GM12878 (cell line): ENCODE results near the gene SP3. TPM values are rescaled to one million over a fixed set of nuclear protein-coding genes. Genes with fewer than 3 reads are reported as not detected.
A peak's percentile ranks its signal among the peaks of the same experiment; 100 is the strongest.

Experiments used
- ATAC-seq: fragments of 200-7000 bp; cut with Tn5 transposase; 3 replicates; pipeline ENCODE4 v1.9.1; 2020; ENCODE audit warnings: mild to moderate bottlenecking, moderate library complexity
- BruUV-seq: library from RNA; stranded (reverse); fragments of 400-500 nt; replicated peaks from 2 replicates; lab custom pipeline; 2021; lab: Mats Ljungman, UMichigan
- CTCF ChIA-PET: fragments of 300-600 bp; sonication (Branson Sonifier 250); formaldehyde crosslinking; extraction: SDS; loops from one replicate; lab custom pipeline; 2021; ENCODE audit warnings: inconsistent platforms; lab: Yijun Ruan, JAX
- POLR2A ChIA-PET: fragments of 350-600 bp; formaldehyde crosslinking; extraction: SDS; loops from one replicate; lab custom pipeline; 2021; ENCODE audit warnings: inconsistent platforms; lab: Charles Lee
- RAD21 ChIA-PET: fragments of 300-600 bp; sonication (Branson Sonifier 250); formaldehyde crosslinking; loops from one replicate; lab custom pipeline; 2023; ENCODE audit warnings: antibody characterized with exemption; ENCODE audit not compliant: unreplicated experiment; lab: Charles Lee
- SMC1A ChIA-PET: fragments of 300-600 bp; sonication (Branson Sonifier 250); formaldehyde crosslinking; loops from one replicate; lab custom pipeline; 2023; ENCODE audit not compliant: unreplicated experiment, uncharacterized antibody; lab: Charles Lee
- DNase-seq: peaks from one replicate; pipeline ENCODE4 v3.0.0-alpha.2; 2011; ENCODE audit warnings: low read depth, low spot score
- FAIRE-seq: peaks from 3 replicates; lab custom pipeline; 2011; peaks lifted over from hg19 to GRCh38; lab: Jason Lieb, UNC
- H2AFZ ChIP-seq: 2 replicates; pipeline ENCODE4 v1.6.0; 2011; ENCODE audit warnings: low read depth, low read length, control low read depth; ENCODE audit not compliant: control insufficient read depth
- H3K27ac ChIP-seq: 2 replicates; pipeline ENCODE4 v1.5.1; 2011; ENCODE audit warnings: control low read depth; ENCODE audit not compliant: control insufficient read depth, insufficient read depth
- H3K27me3 ChIP-seq, 2 experiments: replicated peaks in 1 of 2; 2 replicates each; pipeline versions ENCODE4 v1.6.0 to v1.6.1; 2011; ENCODE audit warnings: low read length in 1 of 2; ENCODE audit not compliant: control insufficient read depth in 2 of 2, insufficient read depth in 2 of 2
- H3K36me3 ChIP-seq, 2 experiments: 2 replicates each; pipeline ENCODE4 v1.5.1; 2011; ENCODE audit warnings: low read length in 1 of 2; ENCODE audit not compliant: control insufficient read depth in 2 of 2, insufficient read depth in 2 of 2
- H3K4me1 ChIP-seq: 2 replicates; pipeline ENCODE4 v1.6.1; 2011; ENCODE audit warnings: mild to moderate bottlenecking, low read length, moderate library complexity, mixed read lengths; ENCODE audit not compliant: control insufficient read depth, insufficient read depth
- H3K4me2 ChIP-seq: 2 replicates; pipeline ENCODE4 v1.6.0; 2011; ENCODE audit warnings: control low read depth; ENCODE audit not compliant: control insufficient read depth, insufficient read depth
- H3K4me3 ChIP-seq: fragments of 200-600 bp; sonication (generic); 2 replicates; pipeline ENCODE4 v1.5.1; 2016
- H3K79me2 ChIP-seq: 2 replicates; pipeline ENCODE4 v1.6.0; 2011; ENCODE audit warnings: low read length; ENCODE audit not compliant: control insufficient read depth, insufficient read depth
- H3K9ac ChIP-seq: 2 replicates; pipeline ENCODE4 v1.8.0; 2011; ENCODE audit warnings: low read length, control low read depth, mixed read lengths; ENCODE audit not compliant: control insufficient read depth, insufficient read depth
- H3K9me3 ChIP-seq: replicated peaks from 3 replicates; pipeline ENCODE4 v1.5.1; 2011; ENCODE audit warnings: mild to moderate bottlenecking, low read length; ENCODE audit not compliant: control insufficient read depth, insufficient read depth
- H4K20me1 ChIP-seq: 2 replicates; pipeline ENCODE4 v1.6.0; 2011; ENCODE audit not compliant: control insufficient read depth, insufficient read depth
- KAT2A ChIP-seq: conservative IDR thresholded peaks from 2 replicates; pipeline ENCODE4 v1.6.1; 2011; ENCODE audit warnings: low read depth, low read length; ENCODE audit not compliant: control insufficient read depth
- MEF2A ChIP-seq: IDR thresholded peaks from 2 replicates; pipeline ENCODE4 v1.6.1; 2011; ENCODE audit warnings: low read depth, mild to moderate bottlenecking, low read length, moderate library complexity; ENCODE audit not compliant: insufficient read depth
- MLLT1 ChIP-seq: fragments of 450-650 bp; IDR thresholded peaks from 2 replicates; pipeline ENCODE4 v1.6.1; 2016; ENCODE audit warnings: mild to moderate bottlenecking
- NR2C2 ChIP-seq: IDR thresholded peaks from 2 replicates; pipeline ENCODE4 v1.6.1; 2011; ENCODE audit warnings: borderline replicate concordance, low read depth; ENCODE audit not compliant: control insufficient read depth, insufficient read length
- RCOR1 ChIP-seq: conservative IDR thresholded peaks from 2 replicates; pipeline ENCODE4 v1.6.1; 2012; ENCODE audit warnings: low read depth, low read length, improper control_type of control experiment
- SKIL ChIP-seq: fragments of 450-650 bp; IDR thresholded peaks from 2 replicates; pipeline ENCODE4 v1.6.1; 2017; ENCODE audit warnings: mild to moderate bottlenecking, low read depth, inconsistent platforms; ENCODE audit not compliant: poor library complexity, severe bottlenecking
- STAT3 ChIP-seq: IDR thresholded peaks from 2 replicates; pipeline ENCODE4 v1.6.1; 2011; ENCODE audit warnings: low read depth, low read length, improper control_type of control experiment
- SUZ12 ChIP-seq: fragments of 200-600 bp; sonication (generic); IDR thresholded peaks from one replicate; pipeline ENCODE4 v1.6.1; 2018; ENCODE audit warnings: antibody characterized with exemption, mild to moderate bottlenecking; ENCODE audit not compliant: unreplicated experiment
- TARDBP ChIP-seq: IDR thresholded peaks from 2 replicates; pipeline ENCODE4 v1.6.1; 2016; ENCODE audit warnings: borderline replicate concordance
- TCF12 ChIP-seq: IDR thresholded peaks from 2 replicates; pipeline ENCODE4 v1.6.1; 2011; ENCODE audit warnings: low read depth, mild to moderate bottlenecking, low read length
- WGBS: methylation state at CpG from one replicate; pipeline ENCODE4 v1.1.6; 2016; ENCODE audit warnings: low lambda C conversion rate; ENCODE audit not compliant: insufficient replicate concordance, insufficient coverage; ENCODE audit errors: missing lambda C conversion rate; 5-methylcytosine and 5-hydroxymethylcytosine counted together
- in situ Hi-C: fragments of 300-500 bp; cut with MboI; formaldehyde crosslinking; loops from 9 replicates; pipeline ENCODE4 v1.14.3; 2018; ENCODE audit warnings: mixed read lengths
- intact Hi-C: fragments of 100-400 bp; cut with micrococcal nuclease; formaldehyde crosslinking; loops from one replicate; pipeline ENCODE4 v1.14.2; 2022; ENCODE audit not compliant: unreplicated experiment
- polyA plus RNA-seq, 11 experiments: library from polyadenylated mRNA; depleted of rRNA in 4 of 11; unstranded in 6 of 11; stranded (reverse) in 5 of 11; fragments of >200 nt; fragmentation: Nextera tagmentation in 4 of 11; fragmentation: Illumina TruSeq in 1 of 11; extraction: Ambion mirVana in 4 of 11; extraction: Trizol in 1 of 11; gene quantifications; 1 replicate in 1 of 11; 2 replicates in 10 of 11; pipeline versions ENCODE4 v1.2.1 to v1.2.3, GENCODE V29; 2011 to 2016; ENCODE audit warnings: inconsistent platforms in 2 of 11, missing spikeins in 2 of 11, low read depth in 1 of 11
- total RNA-seq, 4 experiments: library from RNA; depleted of rRNA in 3 of 4; stranded (reverse); fragments of >200 nt in 3 of 4; fragmentation: Illumina TruSeq in 1 of 4; extraction: Trizol in 1 of 4; gene quantifications; 2 replicates each; pipeline versions ENCODE4 v1.2.1 to v1.2.3, GENCODE V29; 2013 to 2021

SP3 gene
- total and polyA plus RNA-seq, 10 of the 15 experiments (the other 5 are each of a cell fraction or from before 2014, with no cell fraction given): 9.9 to 87.6 (median 52.4) TPM

DNA sequence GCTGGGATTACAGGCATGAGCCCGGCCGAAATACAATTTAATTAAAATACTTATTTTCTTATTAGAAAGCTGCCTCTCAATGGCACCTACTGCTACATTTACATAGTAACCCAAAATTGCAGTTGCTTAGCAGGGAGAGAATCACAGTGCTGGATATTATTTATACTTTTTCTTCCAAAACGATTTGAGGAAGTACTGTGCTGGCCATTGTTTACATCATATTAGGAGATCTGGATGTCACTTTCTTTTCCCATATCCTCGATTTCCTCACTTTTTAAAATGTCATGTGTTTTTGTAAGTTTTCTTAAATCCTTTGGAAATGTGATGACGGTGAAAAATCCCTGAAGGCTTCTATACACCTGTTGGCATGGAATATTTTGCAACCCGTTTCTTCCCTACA lies 3.4 kb upstream of the SP3 start (continued):
- TF ChIP-seq KAT2A (no peak), MEF2A (no peak), SKIL (no peak), MLLT1 (no peak), TCF12 (no peak)

GRCh38 chr2:173966274-173967098 lies 1.3 kb upstream of the SP3 start:
- Histone ChIP-seq H3K9ac (peak overlapping the region; percentile 97), H3K27ac (peak overlapping the region; percentile 97), H4K20me1 (no peaks in the 10 kb centered on the region), H3K79me2 (peaks cover 47% of the 10 kb centered on the region), H3K27me3 (no peaks in the 10 kb centered on the region), H2AFZ (peak overlapping the region; percentile 29), H3K4me2 (peak overlapping the region; percentile 92), H3K4me1 (no peaks in the 10 kb centered on the region; the same call in 1 of the 2 replicates), H3K9me3 (no peaks in the 10 kb centered on the region), H3K36me3 (no peaks in the 10 kb centered on the region), H3K4me3 (peak overlapping the region; percentile 79)
- ChIA-PET CTCF (no interaction called here), SMC1A (interaction anchor here (1.0 kb wide), 1 partner anchor 25 kb away, joined by 3 read pairs; no protein-coding TSS in a partner anchor), RAD21 (interaction anchor here (0.6 kb wide), 1 partner anchor 57 kb away, joined by 3 read pairs; no protein-coding TSS in a partner anchor), POLR2A (interaction anchor here (0.9 to 1.2 kb wide), 2 partner anchors 26 to 214 kb away, joined by 4 read pairs; no protein-coding TSS in a partner anchor)
- ATAC-seq (no peak), FAIRE-seq (no peak), DNase-seq (no peak)
- intact Hi-C loops: loop anchor here (10.0 kb wide), 2 partner anchors 278 to 628 kb away; partner anchors contain the start of genes OLA1 and WIPF1
- TSS peak; percentile 80 for BruUV-seq
- WGBS: 62% methylated on average over 8 of the region's 8 CpGs
- TF ChIP-seq RCOR1 (no peak), TARDBP (no peak), STAT3 (0 out of 2 replicates have a peak, but pooled peaks have one; percentile 40), NR2C2 (no peak), SKIL (peak; percentile 7), SUZ12 (no peak)
- in situ Hi-C loops: no loop called here
